T47D (cell line): Measurements from ENCODE around the gene CELA2B.
"Not testable (repeated sequence)": the region's sequence is repeated elsewhere in the genome, so short reads cannot be mapped to it uniquely, and the experiment has no call there.

Experiments used
- DNase-seq, 2 experiments: peaks; one replicate each; pipeline versions ENCODE4 v3.0.0 to v3.0.0-alpha.2; 2011 to 2012; ENCODE audit warnings: low read depth in 1 of 2, low spot score in 1 of 2
- JUND ChIP-seq: IDR thresholded peaks from 2 replicates; pipeline ENCODE4 v1.6.1; 2012; ENCODE audit warnings: low read depth
- in situ Hi-C: cut with HindIII; loops from 2 replicates; pipeline ENCODE4 v1.10.0; 2016; ENCODE audit warnings: low sequenced_read_pairs, low pct_unique_long_range_greater_than_20kb

Gene CELA2B

GRCh38 chr1:15475752-15476314 lies at the start of gene CELA2B:
CELA2B (plus strand) TSS chr1:15476104; CDS start chr1:15476126, 22 bp downstream.
- no peak for DNase-seq
- in situ Hi-C loops = no loop called here
- no peak for TF ChIP-seq JUND

DNA sequence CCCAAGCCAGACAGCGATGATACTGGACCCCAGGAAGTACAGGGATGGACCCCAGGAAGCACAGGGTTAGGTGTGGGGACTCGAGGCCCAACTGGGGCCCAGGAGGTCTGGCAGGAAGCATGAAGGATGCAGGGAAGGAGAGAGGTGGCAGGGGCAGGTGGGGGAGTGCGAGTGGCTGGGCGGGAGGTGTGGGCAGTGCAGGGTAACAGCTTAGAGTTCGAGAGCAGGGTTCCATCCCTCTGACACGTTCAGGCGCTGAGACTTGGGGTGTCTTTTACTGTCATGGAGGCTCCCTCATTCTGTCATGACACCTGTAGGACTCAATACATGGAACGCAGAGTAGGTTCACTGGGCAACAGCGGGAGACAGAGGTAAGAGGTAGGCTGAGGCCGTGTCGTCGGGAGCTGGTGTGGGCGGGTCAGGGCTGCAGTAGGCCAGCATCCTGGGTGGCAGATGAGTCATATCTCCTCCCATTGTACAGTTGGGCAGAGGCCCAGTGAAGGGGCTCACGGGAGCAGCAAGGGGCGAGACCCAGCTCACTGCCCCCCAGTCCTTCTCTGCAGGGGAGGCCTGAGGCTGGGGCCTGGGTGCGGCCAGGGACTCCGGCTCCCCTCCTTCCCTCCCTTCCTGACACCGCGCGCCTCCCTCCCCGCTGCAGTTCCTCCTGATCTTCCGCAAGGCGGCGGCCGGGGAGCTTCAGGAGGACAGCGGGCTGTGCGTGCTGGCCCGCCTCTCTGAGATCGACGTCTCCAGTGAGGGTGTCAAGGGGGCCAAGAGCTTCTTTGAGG lies 49.2 kb upstream of the CELA2B start:
- in situ Hi-C loops = no loop called here
- DNase-seq = no peak
- no peak for TF ChIP-seq JUND

DNA sequence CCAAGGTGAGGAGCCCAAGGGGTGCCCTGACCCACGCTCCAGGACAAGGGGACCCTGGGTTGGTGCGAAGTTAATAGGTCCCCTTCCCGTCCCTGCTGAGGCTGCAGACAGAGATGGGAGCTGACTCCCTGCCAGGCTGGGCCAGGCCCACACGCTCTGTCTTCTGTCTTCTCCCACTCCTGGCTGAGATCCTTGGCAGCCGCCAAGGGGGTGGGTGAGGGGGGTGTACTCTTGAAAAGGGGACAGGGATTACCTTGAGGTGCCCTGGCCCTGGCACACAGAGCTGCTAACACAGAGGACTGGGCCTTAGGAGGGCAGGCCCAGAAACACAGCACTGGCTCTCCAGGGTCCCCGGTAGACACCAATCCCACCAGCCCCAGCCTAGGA lies 48.6 kb upstream of the CELA2B start:
- no peak for DNase-seq
- in situ Hi-C loops = no loop called here
- no peak for TF ChIP-seq JUND

GRCh38 chr1:15428252-15428651 lies 47.7 kb upstream of the CELA2B start:
- in situ Hi-C loops = not testable (repeated sequence)

DNA sequence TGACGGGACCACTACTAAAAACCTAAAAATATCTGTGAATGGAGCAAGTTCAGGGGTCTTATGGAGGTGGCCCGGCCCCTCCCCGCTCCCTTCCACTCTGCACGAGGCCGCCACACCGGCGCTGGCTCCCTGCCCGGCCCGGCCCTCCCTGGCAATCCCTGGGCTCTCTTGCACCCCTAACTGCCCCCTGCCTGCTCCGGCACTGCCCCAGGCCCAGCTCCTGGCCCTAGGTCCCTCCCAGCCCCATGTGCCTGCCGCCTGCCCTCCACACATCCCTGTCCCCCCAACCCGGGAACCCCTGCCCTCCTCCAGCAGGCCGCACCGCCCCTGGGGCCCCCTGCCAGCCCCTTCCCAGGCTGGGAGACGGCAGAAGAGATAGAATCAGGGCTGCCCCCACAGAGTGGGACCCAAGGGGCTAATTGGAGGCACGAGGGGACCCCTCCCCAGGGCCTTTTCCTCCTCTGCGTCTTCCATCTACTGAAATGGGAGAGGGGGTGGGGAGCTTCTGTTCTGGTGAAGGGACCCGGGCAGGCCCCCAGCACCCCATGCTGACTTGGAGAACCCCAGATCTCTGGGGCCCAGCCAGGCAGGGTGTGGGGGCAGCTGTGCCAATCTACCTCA lies 47.0 kb upstream of the CELA2B start:
- in situ Hi-C loops = no loop called here

More at GRCh38 chr1:15428252-15428651, 47.7 kb upstream of the CELA2B start:
- DNase-seq = not testable (repeated sequence)

GRCh38 chr1:15429701-15430149 lies 46.2 kb upstream of the CELA2B start:
- TF ChIP-seq JUND = no peak
- DNase-seq = no peak
- in situ Hi-C loops = no loop called here

More for the DNA sequence above, 47.0 kb upstream of the CELA2B start:
- DNase-seq = no peak
- TF ChIP-seq JUND = no peak

- in situ Hi-C loops = no loop called here
- TF ChIP-seq JUND = no peak
- peak; percentile 38 to 60 for DNase-seq
Measured at GRCh38 chr1:15430787-15431570, 44.9 kb upstream of the CELA2B start.

DNA sequence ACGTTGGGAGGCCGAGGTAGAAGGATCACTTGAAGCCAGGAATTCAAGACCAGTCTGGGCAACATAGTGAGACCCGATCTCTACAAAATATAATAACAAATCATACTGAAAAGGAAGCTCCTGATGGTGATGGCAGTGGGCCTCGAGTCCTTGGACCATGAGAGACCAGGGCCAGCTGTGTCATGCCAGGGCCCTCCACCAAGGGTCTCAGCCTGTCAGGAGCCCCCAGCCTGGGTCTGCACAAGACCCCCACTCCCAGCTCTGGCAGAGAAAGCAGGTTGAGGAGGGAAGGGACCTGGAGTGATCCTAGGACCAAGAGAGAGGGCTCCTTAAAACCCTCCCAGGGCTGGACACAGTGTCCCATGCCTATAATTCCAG lies 44.3 kb upstream of the CELA2B start:
- TF ChIP-seq JUND = no peak
- no peak for DNase-seq
- in situ Hi-C loops = no loop called here

DNA sequence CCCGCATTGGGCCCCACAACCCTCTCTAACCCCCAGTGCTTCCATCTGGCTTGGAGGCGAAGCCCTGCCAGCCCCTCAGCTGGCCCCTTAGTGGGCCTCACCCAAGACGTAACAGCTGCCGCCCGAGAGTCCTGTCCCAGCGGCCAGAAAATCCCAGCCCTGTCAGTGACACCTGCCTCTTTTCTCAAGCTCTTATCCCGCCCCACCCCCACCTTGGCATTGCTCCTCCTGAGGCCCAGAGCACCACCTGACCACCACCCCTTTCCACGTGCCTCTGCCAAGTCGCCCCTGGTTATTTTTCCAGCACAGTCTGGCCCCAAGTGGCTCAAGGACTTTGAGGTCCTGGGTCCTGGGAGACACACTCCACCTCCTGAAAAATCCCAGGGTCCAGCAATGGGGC lies 43.6 kb upstream of the CELA2B start:
- no peak for TF ChIP-seq JUND
- no peak for DNase-seq
- in situ Hi-C loops = no loop called here

- no peak for TF ChIP-seq JUND
- in situ Hi-C loops = no loop called here
- no peak for DNase-seq
Measured at GRCh38 chr1:15433471-15433870, 42.4 kb upstream of the CELA2B start.

- in situ Hi-C loops, DNase-seq: not testable (repeated sequence)
Measured at GRCh38 chr1:15434739-15435138, 41.2 kb upstream of the CELA2B start.

GRCh38 chr1:15435239-15436077 lies 40.4 kb upstream of the CELA2B start:
- no peak for TF ChIP-seq JUND
- in situ Hi-C loops = no loop called here
- DNase-seq = no peak
